Measurements from ENCODE around the gene HDHD2. TPM values are rescaled to one million over a fixed set of nuclear protein-coding genes. Genes with fewer than 3 reads are reported as not detected.

Gene HDHD2
- total RNA-seq, 1 experiment from 2014 or later, result 24.4 TPM

- no peak overlapping the region for H3K27ac ChIP-seq
- H3K9me3 ChIP-seq (ENCODE audit: insufficient read depth, low read depth), result no peaks in the 10 kb centered on the region
- no peak for DNase-seq
- peaks cover 24% of the 10 kb centered on the region for H3K36me3 ChIP-seq (ENCODE audit: low read depth)
- H3K4me1 ChIP-seq (replicated peaks; ENCODE audit: insufficient read depth), result 0 out of 2 replicates have a peak, but pooled peaks cover 6% of the 10 kb centered on the region
- intact Hi-C loops (cut with micrococcal nuclease; ENCODE audit: unreplicated experiment), result no loop called here
- H3K4me3 ChIP-seq, result no peak overlapping the region
- ChIA-PET CTCF (no interaction called here), POLR2A (ENCODE audit: unreplicated experiment) (no interaction called here)
- no TSS peak for BruUV-seq (replicated peaks)
- no peaks in the 10 kb centered on the region; the same call in 1 of the 2 replicates for H3F3A ChIP-seq (ENCODE audit: insufficient read depth, low read depth)
- TF ChIP-seq, protein P1, sequence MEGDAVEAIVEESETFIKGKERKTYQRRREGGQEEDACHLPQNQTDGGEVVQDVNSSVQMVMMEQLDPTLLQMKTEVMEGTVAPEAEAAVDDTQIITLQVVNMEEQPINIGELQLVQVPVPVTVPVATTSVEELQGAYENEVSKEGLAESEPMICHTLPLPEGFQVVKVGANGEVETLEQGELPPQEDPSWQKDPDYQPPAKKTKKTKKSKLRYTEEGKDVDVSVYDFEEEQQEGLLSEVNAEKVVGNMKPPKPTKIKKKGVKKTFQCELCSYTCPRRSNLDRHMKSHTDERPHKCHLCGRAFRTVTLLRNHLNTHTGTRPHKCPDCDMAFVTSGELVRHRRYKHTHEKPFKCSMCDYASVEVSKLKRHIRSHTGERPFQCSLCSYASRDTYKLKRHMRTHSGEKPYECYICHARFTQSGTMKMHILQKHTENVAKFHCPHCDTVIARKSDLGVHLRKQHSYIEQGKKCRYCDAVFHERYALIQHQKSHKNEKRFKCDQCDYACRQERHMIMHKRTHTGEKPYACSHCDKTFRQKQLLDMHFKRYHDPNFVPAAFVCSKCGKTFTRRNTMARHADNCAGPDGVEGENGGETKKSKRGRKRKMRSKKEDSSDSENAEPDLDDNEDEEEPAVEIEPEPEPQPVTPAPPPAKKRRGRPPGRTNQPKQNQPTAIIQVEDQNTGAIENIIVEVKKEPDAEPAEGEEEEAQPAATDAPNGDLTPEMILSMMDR (conservative IDR thresholded peaks at IDR 0.05), result no peak
- no peak for TF ChIP-seq EZH2 (IDR thresholded peaks at IDR 0.05; ENCODE audit: low read depth)
- H4K20me1 ChIP-seq (ENCODE audit: insufficient read depth), result peaks cover 36% of the 10 kb centered on the region
- no peak overlapping the region for H3K4me2 ChIP-seq
- no peak overlapping the region for H2AFZ ChIP-seq
- no peaks in the 10 kb centered on the region for H3K27me3 ChIP-seq (ENCODE audit: insufficient read depth, low read depth)
- H3K9me2 ChIP-seq (ENCODE audit: insufficient read depth), result no peaks in the 10 kb centered on the region
- H3K79me2 ChIP-seq (ENCODE audit: low read depth), result peaks cover 81% of the 10 kb centered on the region
Measured at GRCh38 chr18:47168509-47168908, 18.2 kb upstream of the HDHD2 start.

DNA sequence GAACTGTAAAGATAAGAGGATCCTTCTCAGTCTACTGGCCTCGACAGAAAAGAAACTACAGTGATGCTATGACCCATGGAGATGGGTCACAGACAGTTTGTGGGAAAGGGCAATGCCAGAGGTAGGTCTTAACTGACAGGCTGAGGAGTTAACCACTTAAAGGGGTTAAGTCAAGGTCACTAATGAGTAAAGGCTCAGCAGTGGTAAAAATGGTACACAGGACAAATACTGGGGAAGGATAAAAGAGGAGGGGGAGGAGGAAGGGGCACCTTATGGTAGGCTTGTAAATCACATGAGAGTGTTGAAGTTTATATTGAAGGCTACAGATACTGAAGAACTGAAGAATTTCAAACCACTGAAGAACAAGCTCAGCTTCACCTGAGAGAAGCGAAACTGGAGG, 16.0 kb upstream of the HDHD2 start:
- POLR2A ChIA-PET (ENCODE audit: unreplicated experiment), result no interaction called here
- CTCF ChIA-PET, result no interaction called here

DNA sequence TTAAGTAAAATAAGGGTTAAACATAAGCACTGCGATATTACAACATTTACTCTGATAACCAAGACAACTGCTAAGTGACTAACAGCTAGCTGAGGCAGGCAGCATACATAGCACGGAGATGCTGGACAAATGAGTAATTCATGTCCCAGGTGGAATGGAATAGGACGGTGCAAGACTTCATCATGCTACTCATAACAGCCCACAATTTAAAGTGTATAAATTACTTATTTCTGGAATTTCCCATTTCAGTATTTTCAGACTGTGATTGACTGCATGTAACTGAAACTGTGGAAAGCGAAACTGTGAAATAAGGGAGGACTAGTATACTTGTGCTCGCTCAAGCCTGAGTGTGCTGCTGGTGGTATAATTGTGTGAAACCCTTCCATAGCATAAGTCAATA, 12.9 kb upstream of the HDHD2 start:
- no TSS peak for BruUV-seq (replicated peaks)
- ChIA-PET POLR2A (ENCODE audit: unreplicated experiment) (no interaction called here), CTCF (no interaction called here)
- TF ChIP-seq EZH2 (IDR thresholded peaks at IDR 0.05; ENCODE audit: low read depth), result no peak
- TF ChIP-seq, protein P1 (conservative IDR thresholded peaks at IDR 0.05), result no peak
- H3K4me3 ChIP-seq, result no peak overlapping the region
- H3K27me3 ChIP-seq (ENCODE audit: insufficient read depth, low read depth), result no peaks in the 10 kb centered on the region
- H3F3A ChIP-seq (ENCODE audit: insufficient read depth, low read depth), result no peaks in the 10 kb centered on the region
- no peak for DNase-seq
- peaks cover 61% of the 10 kb centered on the region for H3K79me2 ChIP-seq (ENCODE audit: low read depth)
- intact Hi-C loops (cut with micrococcal nuclease; ENCODE audit: unreplicated experiment), result no loop called here
- H3K9me2 ChIP-seq (ENCODE audit: insufficient read depth), result no peaks in the 10 kb centered on the region
- H4K20me1 ChIP-seq (ENCODE audit: insufficient read depth), result peaks cover 40% of the 10 kb centered on the region
- no peak overlapping the region for H3K27ac ChIP-seq
- H3K4me2 ChIP-seq, result no peak overlapping the region
- H2AFZ ChIP-seq, result no peak overlapping the region
- H3K4me1 ChIP-seq (replicated peaks; ENCODE audit: insufficient read depth), result 0 out of 2 replicates have a peak, but pooled peaks cover 6% of the 10 kb centered on the region
- peaks cover 14% of the 10 kb centered on the region; the same call in 1 of the 2 replicates for H3K36me3 ChIP-seq (ENCODE audit: low read depth)
- H3K9me3 ChIP-seq (ENCODE audit: insufficient read depth, low read depth), result no peaks in the 10 kb centered on the region

More for the DNA sequence above, 16.0 kb upstream of the HDHD2 start:
- H3K4me2 ChIP-seq, result no peak overlapping the region
- no TSS peak for BruUV-seq (replicated peaks)
- intact Hi-C loops (cut with micrococcal nuclease; ENCODE audit: unreplicated experiment), result no loop called here
- H3F3A ChIP-seq (ENCODE audit: insufficient read depth, low read depth), result no peaks in the 10 kb centered on the region; the same call in 1 of the 2 replicates
- 0 out of 2 replicates have a peak, but pooled peaks cover 6% of the 10 kb centered on the region for H3K4me1 ChIP-seq (replicated peaks; ENCODE audit: insufficient read depth)
- H3K9me3 ChIP-seq (ENCODE audit: insufficient read depth, low read depth), result no peaks in the 10 kb centered on the region
- H3K27ac ChIP-seq, result no peak overlapping the region
- no peaks in the 10 kb centered on the region for H3K27me3 ChIP-seq (ENCODE audit: insufficient read depth, low read depth)
- H2AFZ ChIP-seq, result no peak overlapping the region
- DNase-seq, result no peak
- H3K9me2 ChIP-seq (ENCODE audit: insufficient read depth), result no peaks in the 10 kb centered on the region
- H3K79me2 ChIP-seq (ENCODE audit: low read depth), result peaks cover 70% of the 10 kb centered on the region
- H3K4me3 ChIP-seq, result no peak overlapping the region
- H3K36me3 ChIP-seq (ENCODE audit: low read depth), result peaks cover 24% of the 10 kb centered on the region
- peaks cover 36% of the 10 kb centered on the region for H4K20me1 ChIP-seq (ENCODE audit: insufficient read depth)
- no peak for TF ChIP-seq EZH2 (IDR thresholded peaks at IDR 0.05; ENCODE audit: low read depth)
- TF ChIP-seq, protein P1 (conservative IDR thresholded peaks at IDR 0.05), result no peak

Data from PC-9 (cell line).